ENCODE measurements around the gene NAT8L. TPM values are rescaled to one million over a fixed set of nuclear protein-coding genes. Genes with fewer than 3 reads are reported as not detected.

Gene NAT8L
- total and polyA plus RNA-seq, 2 donors (not counting 1 experiment from before 2014, with no cell fraction given), result 0.03 to 0.25 TPM

GRCh38 chr4:2080429-2081300 lies 21.5 kb downstream of the NAT8L start:
- H4K20me1 ChIP-seq (ENCODE audit: control insufficient read depth, insufficient read depth, low read length, poor library complexity, severe bottlenecking), result no peaks in the 10 kb centered on the region
- Mint-ChIP-seq H3K4me1 (no peaks in the 10 kb centered on the region), H3K4me3 (no peak overlapping the region), H3K27ac (no peak overlapping the region), H3K9me3 (ENCODE audit: insufficient read depth) (no peaks in the 10 kb centered on the region), H3K27me3 (peaks cover 4% of the 10 kb centered on the region)
- ATAC-seq (ENCODE audit: low read depth) (no peak), DNase-seq (no peak)
- H3K4me2 ChIP-seq (replicated peaks; ENCODE audit: low read depth, low read length, poor library complexity, severe bottlenecking), result no peak overlapping the region
- H3K9ac ChIP-seq (ENCODE audit: low read length), result no peak overlapping the region
- H2AFZ ChIP-seq (ENCODE audit: insufficient read depth, low read depth, low read length, poor library complexity, severe bottlenecking), result no peak overlapping the region
- WGBS (ENCODE audit: insufficient coverage), result 90% methylated on average over 18 of the region's 19 CpGs
- POLR2A ChIA-PET, result no interaction called here
- H3K4me1 ChIP-seq (ENCODE audit: control insufficient read depth in 2 of 2, insufficient read depth in 2 of 2, low read length in 2 of 2), result no peaks in the 10 kb centered on the region
- no peaks in the 10 kb centered on the region for H3K9me3 ChIP-seq (ENCODE audit: control extremely low read depth in 1 of 3, control insufficient read depth in 2 of 3, insufficient read depth in 1 of 3, low read length in 2 of 3)
- intact Hi-C loops (cut with micrococcal nuclease), result no loop called here
- H3K79me2 ChIP-seq (ENCODE audit: control insufficient read depth, insufficient read depth, low read length), result no peaks in the 10 kb centered on the region
- H3K4me3 ChIP-seq (ENCODE audit: control extremely low read depth in 1 of 5, extremely low read depth in 1 of 5, insufficient read depth in 1 of 5, low read depth in 2 of 5, low read length in 4 of 5), result no peak overlapping the region
- CTCF ChIA-PET, result no interaction called here
- no peaks in the 10 kb centered on the region for H3K27me3 ChIP-seq (replicated peaks in 1 of 4; ENCODE audit: control extremely low read depth in 1 of 4, control insufficient read depth in 3 of 4, insufficient read depth in 4 of 4, low read length in 3 of 4)
- H3K27ac ChIP-seq (ENCODE audit: low read length in 2 of 2), result no peak overlapping the region
- no peak for TF ChIP-seq CTCF (IDR thresholded peaks at IDR 0.05)
- TF ChIP-seq EZH2 (IDR thresholded peaks at IDR 0.05; ENCODE audit: borderline replicate concordance, insufficient read depth, low read depth, low read length, poor library complexity, severe bottlenecking), result no peak
- H3K36me3 ChIP-seq (replicated peaks in 1 of 2; ENCODE audit: control extremely low read depth in 1 of 2, control insufficient read depth in 1 of 2, extremely low read depth in 1 of 2, insufficient read depth in 2 of 2, low read length in 1 of 2), result no peaks in the 10 kb centered on the region

GRCh38 chr4:2081540-2081939 lies 22.4 kb downstream of the NAT8L start:
- H3K4me1 ChIP-seq (ENCODE audit: control insufficient read depth in 2 of 2, insufficient read depth in 2 of 2, low read length in 2 of 2), result no peaks in the 10 kb centered on the region
- POLR2A ChIA-PET, result no interaction called here
- H4K20me1 ChIP-seq (ENCODE audit: control insufficient read depth, insufficient read depth, low read length, poor library complexity, severe bottlenecking), result no peaks in the 10 kb centered on the region
- intact Hi-C loops (cut with micrococcal nuclease), result no loop called here
- ATAC-seq (ENCODE audit: low read depth) (no peak), DNase-seq (no peak)
- H3K4me1 Mint-ChIP-seq, result no peaks in the 10 kb centered on the region
- H3K9ac ChIP-seq (ENCODE audit: low read length), result no peak overlapping the region
- TF ChIP-seq EZH2 (IDR thresholded peaks at IDR 0.05; ENCODE audit: borderline replicate concordance, insufficient read depth, low read depth, low read length, poor library complexity, severe bottlenecking), result no peak
- TF ChIP-seq CTCF (IDR thresholded peaks at IDR 0.05), result no peak
- H3K27ac ChIP-seq (ENCODE audit: low read length in 2 of 2), result no peak overlapping the region
- CTCF ChIA-PET, result no interaction called here
- peaks cover 8% of the 10 kb centered on the region for H3K27me3 Mint-ChIP-seq
- WGBS (ENCODE audit: insufficient coverage), result 95% methylated on average over 10 of the region's 10 CpGs
- no peak overlapping the region for H3K27ac Mint-ChIP-seq
- H3K27me3 ChIP-seq (replicated peaks in 1 of 4; ENCODE audit: control extremely low read depth in 1 of 4, control insufficient read depth in 3 of 4, insufficient read depth in 4 of 4, low read length in 3 of 4), result no peaks in the 10 kb centered on the region
- H3K4me3 ChIP-seq (ENCODE audit: control extremely low read depth in 1 of 5, extremely low read depth in 1 of 5, insufficient read depth in 1 of 5, low read depth in 2 of 5, low read length in 4 of 5), result no peak overlapping the region
- H2AFZ ChIP-seq (ENCODE audit: insufficient read depth, low read depth, low read length, poor library complexity, severe bottlenecking), result no peak overlapping the region
- peaks cover 0 to 1% (median 0%) of the 10 kb centered on the region in 3 donors for H3K9me3 ChIP-seq (ENCODE audit: control extremely low read depth in 1 of 3, control insufficient read depth in 2 of 3, insufficient read depth in 1 of 3, low read length in 2 of 3)
- no peak overlapping the region for H3K4me2 ChIP-seq (replicated peaks; ENCODE audit: low read depth, low read length, poor library complexity, severe bottlenecking)
- no peak overlapping the region for H3K4me3 Mint-ChIP-seq
- H3K9me3 Mint-ChIP-seq (ENCODE audit: insufficient read depth), result no peaks in the 10 kb centered on the region
- no peaks in the 10 kb centered on the region for H3K79me2 ChIP-seq (ENCODE audit: control insufficient read depth, insufficient read depth, low read length)
- no peaks in the 10 kb centered on the region for H3K36me3 ChIP-seq (replicated peaks in 1 of 2; ENCODE audit: control extremely low read depth in 1 of 2, control insufficient read depth in 1 of 2, extremely low read depth in 1 of 2, insufficient read depth in 2 of 2, low read length in 1 of 2)
